ENCODE measurements around the gene A1BG.

Gene A1BG

DNA sequence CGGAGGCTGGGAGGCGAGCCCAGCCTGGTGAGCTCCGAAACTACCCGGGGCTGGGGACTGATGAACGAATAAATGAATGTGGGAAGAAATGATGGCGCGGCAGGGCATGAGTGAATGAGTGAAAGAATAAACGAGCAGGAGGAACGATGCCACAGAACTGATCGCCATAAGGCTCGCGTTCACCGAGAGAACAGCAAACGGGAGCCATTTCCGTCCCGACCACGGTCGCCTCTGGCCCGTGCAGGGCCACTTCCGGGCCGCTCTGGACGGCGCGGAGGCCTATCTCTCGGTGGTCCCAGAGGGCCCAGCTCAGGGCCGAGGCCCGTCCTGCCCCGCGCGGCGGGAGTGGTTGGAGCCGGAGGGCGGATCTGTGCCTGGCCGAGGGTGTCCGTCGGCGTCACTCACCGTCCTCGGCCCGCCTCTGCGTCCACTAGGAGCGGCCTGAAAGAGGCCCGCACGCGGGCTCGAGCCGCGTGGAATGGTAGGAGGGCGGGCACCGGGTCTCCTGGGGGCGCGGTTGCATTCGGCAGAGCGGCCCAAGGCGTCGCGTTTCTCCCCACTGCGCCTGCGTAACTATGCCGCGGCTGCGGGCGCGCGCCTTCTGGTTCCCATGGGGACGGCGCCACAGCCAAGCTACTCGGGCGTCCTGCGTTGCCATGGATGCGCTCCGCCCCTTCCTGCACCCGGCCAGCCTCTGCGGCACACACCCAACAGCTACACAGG lies 9.1 kb upstream of the A1BG start, which contains the start of gene ZNF497 (continued):
- TF ChIP-seq, protein P1, sequence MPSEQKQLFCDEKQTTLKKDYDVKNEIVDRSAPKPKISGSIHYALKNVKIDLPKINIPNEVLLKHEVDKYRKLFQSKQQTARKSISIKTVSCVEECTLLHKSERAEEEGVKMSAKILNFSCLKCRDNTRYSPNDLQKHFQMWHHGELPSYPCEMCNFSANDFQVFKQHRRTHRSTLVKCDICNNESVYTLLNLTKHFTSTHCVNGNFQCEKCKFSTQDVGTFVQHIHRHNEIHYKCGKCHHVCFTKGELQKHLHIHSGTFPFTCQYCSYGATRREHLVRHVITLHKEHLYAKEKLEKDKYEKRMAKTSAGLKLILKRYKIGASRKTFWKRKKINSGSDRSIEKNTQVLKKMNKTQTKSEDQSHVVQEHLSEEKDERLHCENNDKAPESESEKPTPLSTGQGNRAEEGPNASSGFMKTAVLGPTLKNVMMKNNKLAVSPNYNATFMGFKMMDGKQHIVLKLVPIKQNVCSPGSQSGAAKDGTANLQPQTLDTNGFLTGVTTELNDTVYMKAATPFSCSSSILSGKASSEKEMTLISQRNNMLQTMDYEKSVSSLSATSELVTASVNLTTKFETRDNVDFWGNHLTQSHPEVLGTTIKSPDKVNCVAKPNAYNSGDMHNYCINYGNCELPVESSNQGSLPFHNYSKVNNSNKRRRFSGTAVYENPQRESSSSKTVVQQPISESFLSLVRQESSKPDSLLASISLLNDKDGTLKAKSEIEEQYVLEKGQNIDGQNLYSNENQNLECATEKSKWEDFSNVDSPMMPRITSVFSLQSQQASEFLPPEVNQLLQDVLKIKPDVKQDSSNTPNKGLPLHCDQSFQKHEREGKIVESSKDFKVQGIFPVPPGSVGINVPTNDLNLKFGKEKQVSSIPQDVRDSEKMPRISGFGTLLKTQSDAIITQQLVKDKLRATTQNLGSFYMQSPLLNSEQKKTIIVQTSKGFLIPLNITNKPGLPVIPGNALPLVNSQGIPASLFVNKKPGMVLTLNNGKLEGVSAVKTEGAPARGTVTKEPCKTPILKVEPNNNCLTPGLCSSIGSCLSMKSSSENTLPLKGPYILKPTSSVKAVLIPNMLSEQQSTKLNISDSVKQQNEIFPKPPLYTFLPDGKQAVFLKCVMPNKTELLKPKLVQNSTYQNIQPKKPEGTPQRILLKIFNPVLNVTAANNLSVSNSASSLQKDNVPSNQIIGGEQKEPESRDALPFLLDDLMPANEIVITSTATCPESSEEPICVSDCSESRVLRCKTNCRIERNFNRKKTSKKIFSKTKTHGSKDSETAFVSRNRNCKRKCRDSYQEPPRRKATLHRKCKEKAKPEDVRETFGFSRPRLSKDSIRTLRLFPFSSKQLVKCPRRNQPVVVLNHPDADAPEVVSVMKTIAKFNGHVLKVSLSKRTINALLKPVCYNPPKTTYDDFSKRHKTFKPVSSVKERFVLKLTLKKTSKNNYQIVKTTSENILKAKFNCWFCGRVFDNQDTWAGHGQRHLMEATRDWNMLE (tag by site-specific recombination; conservative IDR thresholded peaks at IDR 0.05; ENCODE audit: low read depth), result peak; percentile 72
- TF ChIP-seq, protein P2, sequence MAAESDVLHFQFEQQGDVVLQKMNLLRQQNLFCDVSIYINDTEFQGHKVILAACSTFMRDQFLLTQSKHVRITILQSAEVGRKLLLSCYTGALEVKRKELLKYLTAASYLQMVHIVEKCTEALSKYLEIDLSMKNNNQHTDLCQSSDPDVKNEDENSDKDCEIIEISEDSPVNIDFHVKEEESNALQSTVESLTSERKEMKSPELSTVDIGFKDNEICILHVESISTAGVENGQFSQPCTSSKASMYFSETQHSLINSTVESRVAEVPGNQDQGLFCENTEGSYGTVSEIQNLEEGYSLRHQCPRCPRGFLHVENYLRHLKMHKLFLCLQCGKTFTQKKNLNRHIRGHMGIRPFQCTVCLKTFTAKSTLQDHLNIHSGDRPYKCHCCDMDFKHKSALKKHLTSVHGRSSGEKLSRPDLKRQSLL (tag by site-specific recombination; IDR thresholded peaks at IDR 0.05), result peak; percentile 19; the same call in 1 of the 2 replicates
- TF ChIP-seq ZFHX2 (tag by site-specific recombination; conservative IDR thresholded peaks at IDR 0.05) (0 out of 2 replicates have a peak, but pooled peaks have one; percentile 9), ZNF169 (tag by site-specific recombination; IDR thresholded peaks at IDR 0.05) (no peak), KLF7 (tag by site-specific recombination; IDR thresholded peaks at IDR 0.05; ENCODE audit: borderline replicate concordance) (peak; percentile 69; the same call in 1 of the 2 replicates), ZEB2 (tag by site-specific recombination; IDR thresholded peaks at IDR 0.05) (peak; percentile 84), ATF2 (tag by site-specific recombination; IDR thresholded peaks at IDR 0.05; ENCODE audit: low read depth) (no peak), ZNF791 (tag by site-specific recombination; IDR thresholded peaks at IDR 0.05) (no peak), ZNF558 (tag by site-specific recombination; IDR thresholded peaks at IDR 0.05) (no peak), ZSCAN30 (tag by site-specific recombination; IDR thresholded peaks at IDR 0.05) (peak; percentile 95), KLF8 (tag by site-specific recombination; IDR thresholded peaks at IDR 0.05) (peak; percentile 74; the same call in 1 of the 2 replicates), ZNF785 (tag by site-specific recombination; IDR thresholded peaks at IDR 0.05) (no peak), ZNF777 (tag by site-specific recombination; IDR thresholded peaks at IDR 0.05; ENCODE audit: borderline replicate concordance) (peak; percentile 20; the same call in 1 of the 2 replicates), ZNF645 (tag by site-specific recombination; IDR thresholded peaks at IDR 0.05) (no peak), ZBTB8A (tag by site-specific recombination; IDR thresholded peaks at IDR 0.05) (peak; percentile 93), ZNF473 (tag by site-specific recombination; IDR thresholded peaks at IDR 0.05) (no peak), ZNF394 (tag by site-specific recombination; IDR thresholded peaks at IDR 0.05; ENCODE audit: borderline replicate concordance) (peak; percentile 27; the same call in 1 of the 2 replicates), RBAK (tag by site-specific recombination; IDR thresholded peaks at IDR 0.05) (no peak), REPIN1 (tag by site-specific recombination; IDR thresholded peaks at IDR 0.05; ENCODE audit: low read depth) (no peak), ZNF629 (tag by site-specific recombination; IDR thresholded peaks at IDR 0.05) (peak; percentile 42; the same call in 1 of the 2 replicates), ZNF211 (tag by site-specific recombination; IDR thresholded peaks at IDR 0.05; ENCODE audit: low read depth) (no peak), GLIS2 (tag by site-specific recombination; IDR thresholded peaks at IDR 0.05) (0 out of 2 replicates have a peak, but pooled peaks have one; percentile 9), ZNF561 (tag by site-specific recombination; IDR thresholded peaks at IDR 0.05; ENCODE audit: borderline replicate concordance) (peak; percentile 96; the same call in 1 of the 2 replicates), ZNF501 (tag by site-specific recombination; IDR thresholded peaks at IDR 0.05) (no peak; the same call in 1 of the 2 replicates), ZNF114 (tag by site-specific recombination; IDR thresholded peaks at IDR 0.05) (no peak), HOXA7 (CRISPR knock-in tag; IDR thresholded peaks at IDR 0.05; ENCODE audit: borderline replicate concordance) (no peak), ZBTB17 (tag by site-specific recombination; IDR thresholded peaks at IDR 0.05) (peak; percentile 86), ZNF654 (tag by site-specific recombination; IDR thresholded peaks at IDR 0.05; ENCODE audit: low read depth) (no peak), GLI4 (tag by site-specific recombination; IDR thresholded peaks at IDR 0.05) (no peak; the same call in 1 of the 2 replicates), YY2 (tag by site-specific recombination; IDR thresholded peaks at IDR 0.05) (peak; percentile 78)
- TF ChIP-seq, protein P3, sequence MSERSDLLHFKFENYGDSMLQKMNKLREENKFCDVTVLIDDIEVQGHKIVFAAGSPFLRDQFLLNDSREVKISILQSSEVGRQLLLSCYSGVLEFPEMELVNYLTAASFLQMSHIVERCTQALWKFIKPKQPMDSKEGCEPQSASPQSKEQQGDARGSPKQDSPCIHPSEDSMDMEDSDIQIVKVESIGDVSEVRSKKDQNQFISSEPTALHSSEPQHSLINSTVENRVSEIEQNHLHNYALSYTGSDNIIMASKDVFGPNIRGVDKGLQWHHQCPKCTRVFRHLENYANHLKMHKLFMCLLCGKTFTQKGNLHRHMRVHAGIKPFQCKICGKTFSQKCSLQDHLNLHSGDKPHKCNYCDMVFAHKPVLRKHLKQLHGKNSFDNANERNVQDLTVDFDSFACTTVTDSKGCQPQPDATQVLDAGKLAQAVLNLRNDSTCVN (tag by site-specific recombination; optimal IDR thresholded peaks at IDR 0.05), result peak; percentile 95

Measured in HEK293 (cell line).